Adipocyte (in vitro differentiated cells): ENCODE results near the gene EMILIN1.

Source experiments
- DNase-seq: peaks from one replicate; pipeline ENCODE4 v3.0.0-alpha.2; 2015; ENCODE audit warnings: low read depth
- H3K27me3 ChIP-seq: replicated peaks from 2 replicates; pipeline ENCODE4 v1.7.0; 2013; ENCODE audit warnings: mild to moderate bottlenecking, low read length, moderate library complexity; ENCODE audit not compliant: control insufficient read depth, insufficient read depth
- H3K36me3 ChIP-seq: 2 replicates; pipeline ENCODE4 v1.7.0; 2013; ENCODE audit warnings: low read length, mild to moderate bottlenecking, moderate library complexity; ENCODE audit not compliant: control insufficient read depth, insufficient read depth, severe bottlenecking
- H3K4me1 ChIP-seq: 2 replicates; pipeline ENCODE4 v1.7.0; 2013; ENCODE audit warnings: mild to moderate bottlenecking, low read length, moderate library complexity; ENCODE audit not compliant: control insufficient read depth, insufficient read depth
- H3K4me3 ChIP-seq: 2 replicates; pipeline ENCODE4 v1.7.0; 2013; ENCODE audit warnings: mild to moderate bottlenecking, low read length, moderate library complexity
- H3K9ac ChIP-seq: 2 replicates; pipeline ENCODE4 v1.7.0; 2013; ENCODE audit warnings: mild to moderate bottlenecking, low read length, moderate library complexity
- H3K9me3 ChIP-seq: 2 replicates; pipeline ENCODE4 v1.7.0; 2013; ENCODE audit warnings: mild to moderate bottlenecking, low read length, moderate library complexity; ENCODE audit not compliant: control insufficient read depth

EMILIN1 gene

DNA sequence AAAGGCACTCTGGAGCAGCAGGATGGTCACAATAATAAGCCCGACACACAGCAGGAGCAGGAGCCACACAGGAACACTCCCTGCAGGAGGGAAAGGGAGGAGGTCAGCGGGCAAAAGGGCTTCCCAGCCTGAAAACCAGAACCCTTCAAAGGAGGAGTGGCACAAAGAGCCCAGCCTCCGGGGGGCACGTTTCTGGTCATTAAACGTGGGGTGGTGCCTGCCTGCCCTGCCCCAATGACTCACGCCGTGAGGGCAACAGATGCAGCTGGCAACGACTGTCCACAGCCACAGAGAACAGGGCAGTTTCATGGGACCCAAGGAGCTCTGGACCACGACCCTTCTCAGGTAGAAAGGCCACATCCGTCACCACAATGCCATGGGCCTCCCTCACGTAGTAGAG is 53.0 kb downstream of the EMILIN1 start:
- H3K4me1 ChIP-seq: peaks cover 25% of the 10 kb centered on the region
- H3K27me3 ChIP-seq: no peaks in the 10 kb centered on the region
- H3K4me3 ChIP-seq: peak overlapping the region; percentile 86
- H3K9ac ChIP-seq: peak overlapping the region; percentile 99
- DNase-seq: no peak
- H3K9me3 ChIP-seq: no peaks in the 10 kb centered on the region
- peaks cover 41% of the 10 kb centered on the region for H3K36me3 ChIP-seq

- peak; percentile 21 for DNase-seq
- Histone ChIP-seq H3K9ac (peak overlapping the region; percentile 99), H3K9me3 (no peaks in the 10 kb centered on the region), H3K4me1 (peaks cover 23% of the 10 kb centered on the region), H3K36me3 (peaks cover 41% of the 10 kb centered on the region), H3K27me3 (no peaks in the 10 kb centered on the region), H3K4me3 (peak overlapping the region; percentile 86)
These were observed 54.9 kb downstream of the EMILIN1 start for GRCh38 chr2:27133195-27133875.

- H3K4me1 ChIP-seq: peaks cover 23% of the 10 kb centered on the region
- peak within 1 kb of the TSS; percentile 99 for H3K9ac ChIP-seq
- no peaks in the 10 kb centered on the region for H3K9me3 ChIP-seq
- H3K36me3 ChIP-seq: peaks cover 40% of the 10 kb centered on the region
- no peaks in the 10 kb centered on the region for H3K27me3 ChIP-seq
- DNase-seq: peak; percentile 99
- H3K4me3 ChIP-seq: peak within 1 kb of the TSS; percentile 86
These were observed 55.7 kb downstream of the EMILIN1 start, which contains the start of gene PREB for GRCh38 chr2:27133905-27134780. Gene PREB (minus strand): TSS chr2:27134636. CDS start chr2:27134421, 215 bp downstream.

DNA sequence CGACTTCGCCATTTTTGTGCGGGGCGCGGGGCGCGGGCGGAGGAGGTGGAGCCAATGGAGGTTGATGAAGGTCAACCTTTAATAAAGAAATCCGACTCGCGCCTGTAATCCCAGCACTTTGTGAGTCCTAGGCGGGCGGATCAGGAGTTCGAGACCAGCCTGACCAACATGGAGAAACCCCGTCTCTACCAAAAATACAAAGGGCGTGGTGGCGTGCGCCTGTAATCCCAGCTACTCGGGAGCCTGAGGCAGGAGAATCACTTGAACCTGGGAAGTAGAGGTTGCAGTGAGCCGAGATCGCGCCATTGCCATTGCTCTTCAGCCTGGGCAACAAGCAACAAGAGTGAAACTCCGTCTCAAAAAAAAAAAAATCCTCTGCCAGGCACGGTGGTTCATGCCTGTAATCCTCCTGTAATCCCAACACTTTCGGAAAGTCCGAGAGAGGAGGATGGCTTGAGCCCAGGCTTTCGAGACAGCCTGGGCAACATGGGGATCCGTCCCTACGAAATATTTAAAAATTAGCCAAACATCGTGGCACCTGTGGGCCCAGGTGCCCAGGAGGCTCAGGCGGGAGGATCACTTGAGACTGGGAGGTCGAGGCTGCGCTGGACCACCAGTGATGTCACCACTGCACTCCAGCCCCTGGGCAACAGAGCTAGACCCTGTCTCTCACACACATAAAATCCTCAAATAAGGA is 56.5 kb downstream of the EMILIN1 start:
- H3K27me3 ChIP-seq: no peaks in the 10 kb centered on the region
- peak overlapping the region; percentile 86 for H3K4me3 ChIP-seq
- H3K4me1 ChIP-seq: peaks cover 23% of the 10 kb centered on the region
- DNase-seq: no peak
- H3K36me3 ChIP-seq: peaks cover 32% of the 10 kb centered on the region
- H3K9me3 ChIP-seq: no peaks in the 10 kb centered on the region
- H3K9ac ChIP-seq: peak overlapping the region; percentile 99

- H3K4me1 ChIP-seq: peaks cover 23% of the 10 kb centered on the region
- H3K9me3 ChIP-seq: no peaks in the 10 kb centered on the region
- H3K4me3 ChIP-seq: no peak overlapping the region
- peaks cover 1% of the 10 kb centered on the region for H3K27me3 ChIP-seq
- H3K36me3 ChIP-seq: peaks cover 26% of the 10 kb centered on the region
- no peak overlapping the region for H3K9ac ChIP-seq
- no peak for DNase-seq
These were observed 57.1 kb downstream of the EMILIN1 start for GRCh38 chr2:27135478-27135955.
